Limb (tissue), 2 donors: Measurements from ENCODE around the gene SYNJ2BP.
"Not testable (repeated sequence)": the region's sequence is repeated elsewhere in the genome, so short reads cannot be mapped to it uniquely, and the experiment has no call there.

Experiments used
- DNase-seq, 2 donors: peaks; one replicate each; pipeline ENCODE4 v3.0.0-alpha.2; 2016; ENCODE audit errors: extremely low spot score in 2 of 2

SYNJ2BP gene

GRCh38 chr14:70416725-70417349, at the start of gene SYNJ2BP:
Gene SYNJ2BP, minus strand, starts transcription at chr14:70417090. Its CDS starts 127 bp downstream, at chr14:70416963.
- DNase-seq: peak; percentile 74 to 75

- no peak for DNase-seq
These were observed 37.8 kb upstream of the SYNJ2BP start for GRCh38 chr14:70454731-70455130.

- DNase-seq: no peak
These were observed 35.0 kb upstream of the SYNJ2BP start, which contains the start of gene ADAM21 for GRCh38 chr14:70451874-70452273. Gene ADAM21, plus strand, starts transcription at chr14:70452174. Its CDS starts 5,326 bp downstream, at chr14:70457500.

GRCh38 chr14:70448633-70449340, 31.9 kb upstream of the SYNJ2BP start:
- DNase-seq: no peak

- DNase-seq: no peak
These were observed 25.9 kb upstream of the SYNJ2BP start for GRCh38 chr14:70442750-70443149.

GRCh38 chr14:70441641-70442040, 24.8 kb upstream of the SYNJ2BP start:
- no peak for DNase-seq

GRCh38 chr14:70436867-70437266, 20.0 kb upstream of the SYNJ2BP start:
- no peak for DNase-seq

GRCh38 chr14:70426555-70426954, 9.7 kb upstream of the SYNJ2BP start:
- not testable (repeated sequence) for DNase-seq

- DNase-seq: no peak
These were observed 8.5 kb upstream of the SYNJ2BP start for GRCh38 chr14:70425354-70425753.

GRCh38 chr14:70422538-70422937, 5.6 kb upstream of the SYNJ2BP start:
- peak in 1 of 2 donors; percentile 8 for DNase-seq

- not testable (repeated sequence) for DNase-seq
These were observed 2.5 kb upstream of the SYNJ2BP start for GRCh38 chr14:70419270-70419931.

GRCh38 chr14:70416338-70416724, 559 bp downstream of the SYNJ2BP start:
- DNase-seq: peak in 1 of 2 donors; percentile 39

- no peak for DNase-seq
These were observed 1.1 kb downstream of the SYNJ2BP start for GRCh38 chr14:70415788-70416187.

GRCh38 chr14:70407621-70408020, 9.3 kb downstream of the SYNJ2BP start:
- no peak for DNase-seq

- not testable (repeated sequence) for DNase-seq
These were observed 10.7 kb downstream of the SYNJ2BP start for GRCh38 chr14:70406216-70406615.

- not testable (repeated sequence) for DNase-seq
These were observed 13.6 kb downstream of the SYNJ2BP start for GRCh38 chr14:70403335-70403734.

- DNase-seq: no peak
These were observed 15.2 kb downstream of the SYNJ2BP start for GRCh38 chr14:70401643-70402042.

GRCh38 chr14:70398706-70399431, 18.0 kb downstream of the SYNJ2BP start:
- DNase-seq: no peak

- no peak for DNase-seq
These were observed 18.6 kb downstream of the SYNJ2BP start for GRCh38 chr14:70398280-70398679.

GRCh38 chr14:70397746-70398145, 19.1 kb downstream of the SYNJ2BP start:
- DNase-seq: no peak

GRCh38 chr14:70394674-70395306, 22.1 kb downstream of the SYNJ2BP start:
- DNase-seq: no peak
